Measurements from ENCODE around the gene KDM2B. TPM values are rescaled to one million over a fixed set of nuclear protein-coding genes. Genes with fewer than 3 reads are reported as not detected.
"Not testable (repeated sequence)": the region's sequence is repeated elsewhere in the genome, so short reads cannot be mapped to it uniquely, and the experiment has no call there.

The KDM2B gene
- total RNA-seq, 3 donors from 2014 or later, result 12.3 to 26.8 (median 16.7) TPM

DNA sequence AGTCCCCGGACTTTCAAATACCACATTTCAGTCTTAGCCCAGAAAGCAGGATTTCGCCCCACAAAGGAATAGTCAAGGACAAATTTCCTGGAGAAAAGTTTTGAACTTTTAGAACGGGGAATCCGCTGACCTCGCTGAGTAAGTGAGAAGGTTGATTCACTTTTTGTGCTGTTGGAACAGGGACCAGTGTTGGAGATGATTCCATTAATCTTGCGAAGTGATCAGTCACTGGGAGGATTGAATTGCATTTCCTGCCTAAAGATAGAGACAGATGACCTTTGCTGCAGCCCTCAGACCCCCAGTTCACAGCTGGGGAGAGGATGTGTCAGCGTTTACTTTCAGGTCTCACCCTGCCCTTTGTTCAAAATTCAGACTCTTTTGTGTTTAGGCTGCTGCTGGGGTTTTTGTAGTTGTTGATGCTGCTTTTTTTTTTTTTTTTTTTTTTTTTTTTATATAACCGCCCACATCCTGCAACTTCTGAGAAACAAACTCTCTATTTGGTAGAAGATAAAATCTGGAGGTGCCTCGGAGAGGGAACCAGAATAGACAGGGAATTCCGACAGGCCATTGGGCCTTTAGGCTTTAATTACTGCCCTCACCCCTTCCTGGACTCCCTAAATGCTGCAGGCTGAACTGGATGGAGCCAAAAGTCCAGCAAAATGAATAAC lies 9.8 kb upstream of the KDM2B start:
- intact Hi-C loops (cut with DNase I; ENCODE audit: low total_unique reads), result no loop called here
- Histone ChIP-seq H3K4me1 (no peaks in the 10 kb centered on the region), H3K27me3 (no peaks in the 10 kb centered on the region), H3K9me3 (no peaks in the 10 kb centered on the region), H3K27ac (peak overlapping the region; percentile 78 to 90), H3K4me3 (peak overlapping the region; percentile 46 to 61 (median 53)), H3K36me3 (no peaks in the 10 kb centered on the region)
- TF ChIP-seq, protein P1, sequence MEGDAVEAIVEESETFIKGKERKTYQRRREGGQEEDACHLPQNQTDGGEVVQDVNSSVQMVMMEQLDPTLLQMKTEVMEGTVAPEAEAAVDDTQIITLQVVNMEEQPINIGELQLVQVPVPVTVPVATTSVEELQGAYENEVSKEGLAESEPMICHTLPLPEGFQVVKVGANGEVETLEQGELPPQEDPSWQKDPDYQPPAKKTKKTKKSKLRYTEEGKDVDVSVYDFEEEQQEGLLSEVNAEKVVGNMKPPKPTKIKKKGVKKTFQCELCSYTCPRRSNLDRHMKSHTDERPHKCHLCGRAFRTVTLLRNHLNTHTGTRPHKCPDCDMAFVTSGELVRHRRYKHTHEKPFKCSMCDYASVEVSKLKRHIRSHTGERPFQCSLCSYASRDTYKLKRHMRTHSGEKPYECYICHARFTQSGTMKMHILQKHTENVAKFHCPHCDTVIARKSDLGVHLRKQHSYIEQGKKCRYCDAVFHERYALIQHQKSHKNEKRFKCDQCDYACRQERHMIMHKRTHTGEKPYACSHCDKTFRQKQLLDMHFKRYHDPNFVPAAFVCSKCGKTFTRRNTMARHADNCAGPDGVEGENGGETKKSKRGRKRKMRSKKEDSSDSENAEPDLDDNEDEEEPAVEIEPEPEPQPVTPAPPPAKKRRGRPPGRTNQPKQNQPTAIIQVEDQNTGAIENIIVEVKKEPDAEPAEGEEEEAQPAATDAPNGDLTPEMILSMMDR (IDR thresholded peaks at IDR 0.05), result no peak
- no peak for DNase-seq (ENCODE audit: low spot score in 2 of 2)

- H3K9me3 ChIP-seq; intact Hi-C loops (cut with DNase I; ENCODE audit: low total_unique reads): not testable (repeated sequence)
Observed at GRCh38 chr12:121584885-121585284, 4.1 kb upstream of the KDM2B start.

GRCh38 chr12:121583334-121583661 lies 2.5 kb upstream of the KDM2B start:
- H3K9me3 ChIP-seq; H3K36me3 ChIP-seq; DNase-seq (ENCODE audit: low spot score in 2 of 2); H3K27me3 ChIP-seq; intact Hi-C loops (cut with DNase I; ENCODE audit: low total_unique reads); H3K4me3 ChIP-seq; H3K27ac ChIP-seq; H3K4me1 ChIP-seq: not testable (repeated sequence)

More at GRCh38 chr12:121584885-121585284, 4.1 kb upstream of the KDM2B start:
- not testable (repeated sequence) for H3K36me3 ChIP-seq; H3K4me3 ChIP-seq; DNase-seq (ENCODE audit: low spot score in 2 of 2); H3K27ac ChIP-seq; H3K27me3 ChIP-seq; H3K4me1 ChIP-seq

DNA sequence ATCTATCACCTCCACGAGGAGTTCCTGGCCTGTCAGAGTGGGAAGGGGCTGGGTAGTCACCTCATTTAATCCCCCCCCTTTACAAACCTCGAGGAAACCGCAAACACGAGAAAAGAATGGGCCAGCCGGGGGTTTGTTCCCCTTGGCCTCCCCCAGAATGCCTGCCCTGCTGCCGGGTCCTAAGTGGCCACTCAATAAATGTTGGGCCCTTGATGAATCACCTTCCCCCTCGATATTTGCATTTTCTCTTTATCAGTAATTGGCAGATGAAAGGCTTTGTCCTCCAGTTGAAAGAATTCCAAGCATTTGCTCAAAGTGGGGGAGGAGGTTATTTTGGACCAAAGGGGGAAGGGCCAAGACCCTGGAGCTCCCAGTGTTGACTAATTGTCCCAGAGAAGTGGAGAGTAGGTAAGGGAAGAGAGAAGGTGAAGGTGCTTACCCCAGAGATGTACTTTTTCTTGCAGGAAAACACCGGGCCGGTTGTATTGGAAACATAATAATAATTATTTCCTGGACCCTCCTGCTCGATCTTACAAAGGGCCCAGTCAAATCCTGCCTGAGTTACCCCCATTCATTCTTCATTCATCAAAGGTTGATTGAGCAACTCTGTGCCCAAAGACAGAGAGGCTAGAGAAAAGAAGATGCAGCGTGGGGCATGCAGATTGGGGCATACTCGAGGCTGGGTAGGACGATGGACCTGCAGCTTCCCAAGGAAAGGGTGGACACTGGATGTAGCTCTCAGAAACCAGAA lies 1.9 kb upstream of the KDM2B start:
- TF ChIP-seq POLR2AphosphoS5 (IDR thresholded peaks at IDR 0.05), result no peak
- TF ChIP-seq, protein P1 (IDR thresholded peaks at IDR 0.05), result no peak
- Histone ChIP-seq H3K36me3 (no peaks in the 10 kb centered on the region), H3K27ac (peak overlapping the region in 1 of 2 donors; percentile 61), H3K9me3 (no peaks in the 10 kb centered on the region), H3K27me3 (no peaks in the 10 kb centered on the region), H3K4me3 (no peak overlapping the region), H3K4me1 (no peaks in the 10 kb centered on the region)
- no peak for DNase-seq (ENCODE audit: low spot score in 2 of 2)
- intact Hi-C loops (cut with DNase I; ENCODE audit: low total_unique reads), result no loop called here

DNA sequence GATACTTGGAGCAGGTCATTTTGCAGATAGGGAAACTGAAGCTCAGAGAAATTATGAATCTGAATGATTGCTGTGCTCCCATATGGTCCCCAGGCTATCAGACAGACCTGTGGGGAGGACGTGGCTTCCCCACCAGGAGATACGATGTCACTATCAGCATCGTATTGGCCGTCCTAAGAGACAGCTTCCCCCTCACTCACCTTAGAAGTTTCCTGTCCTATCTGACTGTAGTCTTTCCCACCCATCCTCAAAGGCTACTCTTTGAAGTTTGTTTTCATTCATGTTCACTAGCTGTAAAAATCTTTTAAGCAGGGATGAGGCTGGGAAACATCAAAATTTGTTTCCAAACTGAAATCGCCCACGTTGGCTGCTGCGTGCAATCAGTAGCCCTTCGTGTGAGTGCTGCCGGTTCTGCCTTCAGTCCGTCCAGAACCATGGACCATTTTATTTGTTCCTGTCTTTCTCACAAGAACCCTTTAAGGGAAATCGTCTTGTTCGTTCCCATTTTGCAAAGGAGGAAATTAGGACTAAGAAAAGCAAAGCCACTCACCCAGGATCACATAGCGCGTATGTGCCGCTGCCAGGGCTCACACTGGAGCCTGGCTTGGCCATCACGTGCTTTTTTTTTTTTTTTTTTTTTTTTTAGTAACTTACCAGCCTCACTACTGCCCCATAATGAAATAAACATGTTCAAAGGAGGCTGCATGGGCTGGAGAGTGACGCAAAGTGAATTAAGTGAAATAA lies 1.0 kb upstream of the KDM2B start:
- no peaks in the 10 kb centered on the region for H3K36me3 ChIP-seq
- DNase-seq (ENCODE audit: low spot score in 2 of 2), result no peak
- intact Hi-C loops (cut with DNase I; ENCODE audit: low total_unique reads), result no loop called here
- no peaks in the 10 kb centered on the region for H3K4me1 ChIP-seq
- peak overlapping the region; percentile 90 to 97 for H3K27ac ChIP-seq
- no peaks in the 10 kb centered on the region for H3K27me3 ChIP-seq
- no peaks in the 10 kb centered on the region for H3K9me3 ChIP-seq
- H3K4me3 ChIP-seq, result peak overlapping the region in 2 of 3 donors; percentile 27 to 97
- TF ChIP-seq POLR2A (IDR thresholded peaks at IDR 0.05) (no peak), POLR2AphosphoS5 (IDR thresholded peaks at IDR 0.05) (no peak)
- TF ChIP-seq, protein P1 (IDR thresholded peaks at IDR 0.05), result no peak

Measured in breast epithelium (tissue), 4 donors.